Nephron progenitor cell (in vitro differentiated cells): ENCODE data around the gene WIPF2.

ENCODE experiments used
- DNase-seq: peaks from one replicate; pipeline ENCODE4 v3.0.0; 2021
- H3K27ac Mint-ChIP-seq: 2 replicates; pipeline ENCODE4 v1.8.0; 2021; ENCODE audit warnings: mild to moderate bottlenecking, moderate library complexity, mixed read lengths
- H3K27me3 Mint-ChIP-seq: 2 replicates; pipeline ENCODE4 v1.8.0; 2021; ENCODE audit warnings: mild to moderate bottlenecking, low read depth, mixed read lengths; ENCODE audit not compliant: poor library complexity
- H3K36me3 Mint-ChIP-seq: 2 replicates; pipeline ENCODE4 v1.8.0; 2021; ENCODE audit warnings: low read depth, mixed read lengths
- H3K4me1 Mint-ChIP-seq: 2 replicates; pipeline ENCODE4 v1.8.0; 2021; ENCODE audit warnings: mixed read lengths
- H3K4me3 Mint-ChIP-seq: 2 replicates; pipeline ENCODE4 v1.8.0; 2021; ENCODE audit warnings: mild to moderate bottlenecking, moderate library complexity, mixed read lengths
- H3K9me3 Mint-ChIP-seq: 2 replicates; pipeline ENCODE4 v1.8.0; 2021; ENCODE audit warnings: mild to moderate bottlenecking, moderate library complexity, mixed read lengths
- CTCF ChIP-seq: fragments of 200-600 bp; sonication (generic); IDR thresholded peaks from 2 replicates; pipeline ENCODE4 v1.5.0; 2021; ENCODE audit warnings: antibody characterized with exemption

WIPF2 gene

GRCh38 chr17:40188694-40189093, 30.4 kb upstream of the WIPF2 start:
- no peak for TF ChIP-seq CTCF
- Mint-ChIP-seq H3K27me3 (peaks cover 7% of the 10 kb centered on the region), H3K27ac (no peak overlapping the region), H3K36me3 (peaks cover 40% of the 10 kb centered on the region), H3K4me3 (no peak overlapping the region), H3K9me3 (no peaks in the 10 kb centered on the region), H3K4me1 (peaks cover 34% of the 10 kb centered on the region)
- DNase-seq, result no peak

GRCh38 chr17:40190197-40191021, 28.7 kb upstream of the WIPF2 start:
- peak; percentile 41 for DNase-seq
- peak; percentile 40 for TF ChIP-seq CTCF
- no peak overlapping the region for H3K27ac Mint-ChIP-seq
- H3K9me3 Mint-ChIP-seq, result no peaks in the 10 kb centered on the region
- peak overlapping the region; percentile 76 for H3K4me3 Mint-ChIP-seq
- peaks cover 7% of the 10 kb centered on the region for H3K27me3 Mint-ChIP-seq
- peaks cover 46% of the 10 kb centered on the region for H3K4me1 Mint-ChIP-seq
- peaks cover 37% of the 10 kb centered on the region for H3K36me3 Mint-ChIP-seq

- H3K27ac Mint-ChIP-seq, result no peak overlapping the region
- H3K4me3 Mint-ChIP-seq, result peak overlapping the region; percentile 85
- peak; percentile 44 for TF ChIP-seq CTCF
- peaks cover 37% of the 10 kb centered on the region for H3K36me3 Mint-ChIP-seq
- DNase-seq, result peak; percentile 78
- H3K27me3 Mint-ChIP-seq, result peaks cover 7% of the 10 kb centered on the region
- no peaks in the 10 kb centered on the region for H3K9me3 Mint-ChIP-seq
- H3K4me1 Mint-ChIP-seq, result peaks cover 52% of the 10 kb centered on the region
Observed at GRCh38 chr17:40191237-40192208, 27.6 kb upstream of the WIPF2 start.

- DNase-seq, result no peak
- peaks cover 29% of the 10 kb centered on the region for H3K36me3 Mint-ChIP-seq
- H3K9me3 Mint-ChIP-seq, result no peaks in the 10 kb centered on the region
- no peak for TF ChIP-seq CTCF
- peaks cover 52% of the 10 kb centered on the region for H3K4me1 Mint-ChIP-seq
- H3K4me3 Mint-ChIP-seq, result no peak overlapping the region
- peaks cover 7% of the 10 kb centered on the region for H3K27me3 Mint-ChIP-seq
- H3K27ac Mint-ChIP-seq, result no peak overlapping the region
Observed at GRCh38 chr17:40192961-40193360, 26.1 kb upstream of the WIPF2 start.

- no peak for TF ChIP-seq CTCF
- H3K4me3 Mint-ChIP-seq, result no peak overlapping the region
- no peak for DNase-seq
- H3K27ac Mint-ChIP-seq, result peak overlapping the region; percentile 53
- H3K9me3 Mint-ChIP-seq, result no peaks in the 10 kb centered on the region
- peaks cover 55% of the 10 kb centered on the region for H3K4me1 Mint-ChIP-seq
- peaks cover 15% of the 10 kb centered on the region for H3K36me3 Mint-ChIP-seq
- H3K27me3 Mint-ChIP-seq, result peaks cover 7% of the 10 kb centered on the region
Observed at GRCh38 chr17:40194821-40195220, 24.3 kb upstream of the WIPF2 start.
